K562 (cell line): ENCODE data around the gene RARG.

Experiments used
- ARID1B ChIP-seq: fragments of 450-650 bp; IDR thresholded peaks from 2 replicates; pipeline ENCODE4 v1.6.1; 2016; ENCODE audit warnings: antibody characterized with exemption, mild to moderate bottlenecking, inconsistent platforms
- BRF2 ChIP-seq: IDR thresholded peaks from 3 replicates; pipeline ENCODE4 v1.6.1; 2011; ENCODE audit warnings: borderline replicate concordance, mild to moderate bottlenecking; ENCODE audit not compliant: insufficient read length, insufficient read depth
- CTCF ChIP-seq, 3 experiments: IDR thresholded peaks in 2 of 3; conservative IDR thresholded peaks in 1 of 3; 2 replicates each; pipeline ENCODE4 v1.5.1; 2011 to 2012; ENCODE audit warnings: low read length in 3 of 3, mild to moderate bottlenecking in 3 of 3, control low read depth in 2 of 3, improper control_type of control experiment in 1 of 3, inconsistent platforms in 1 of 3, low read depth in 1 of 3, mixed read lengths in 1 of 3, moderate library complexity in 1 of 3; ENCODE audit not compliant: insufficient read depth in 2 of 3
- EP300 ChIP-seq: IDR thresholded peaks from 2 replicates; pipeline ENCODE4 v1.6.1; 2012; ENCODE audit warnings: low read length, improper control_type of control experiment
- JUN ChIP-seq, 2 experiments: sonication (generic) in 1 of 2; formaldehyde crosslinking in 1 of 2; IDR thresholded peaks; 2 replicates each; pipeline versions ENCODE4 v1.6.1 to v1.8.0; 2012 to 2022; ENCODE audit warnings: borderline replicate concordance in 2 of 2, mild to moderate bottlenecking in 2 of 2, improper control_type of control experiment in 1 of 2, low read depth in 1 of 2, low read length in 1 of 2, missing genetic modification reagents in 1 of 2
- JUNB ChIP-seq: fragments of 450-650 bp; formaldehyde crosslinking; conservative IDR thresholded peaks from 2 replicates; pipeline ENCODE4 v1.4.0; 2020; ENCODE audit warnings: mild to moderate bottlenecking
- LEF1 ChIP-seq: fragments of 450-650 bp; IDR thresholded peaks from 2 replicates; pipeline ENCODE4 v1.6.1; 2016; ENCODE audit warnings: mild to moderate bottlenecking
- MEF2D ChIP-seq: conservative IDR thresholded peaks from 2 replicates; pipeline ENCODE4 v1.6.1; 2016; ENCODE audit warnings: low read depth, missing genetic modification characterization, missing compliant biosample characterization
- NR3C1 ChIP-seq: sonication (generic); formaldehyde crosslinking; IDR thresholded peaks from 2 replicates; pipeline ENCODE4 v1.8.1; 2022; ENCODE audit warnings: missing genetic modification reagents
- PYGO2 ChIP-seq: fragments of 450-650 bp; IDR thresholded peaks from 2 replicates; pipeline ENCODE4 v1.6.1; 2016; ENCODE audit warnings: mild to moderate bottlenecking, missing genetic modification characterization, moderate library complexity, missing compliant biosample characterization
- RREB1 ChIP-seq: fragments of 250-450 bp; sonication (Bioruptor Pico); IDR thresholded peaks from 2 replicates; pipeline ENCODE4 v1.4.0; 2020
- TAF1 ChIP-seq: IDR thresholded peaks from 2 replicates; pipeline ENCODE4 v1.6.1; 2011; ENCODE audit warnings: mild to moderate bottlenecking, low read length, moderate library complexity; ENCODE audit not compliant: insufficient read depth, control insufficient read depth, severe bottlenecking; ENCODE audit errors: extremely low read depth
- ZNF263 ChIP-seq: sonication (generic); formaldehyde crosslinking; IDR thresholded peaks from 2 replicates; pipeline ENCODE4 v1.8.0; 2022; ENCODE audit warnings: mild to moderate bottlenecking, missing genetic modification reagents, borderline replicate concordance

GRCh38 chr12:53220694-53221202, 11.3 kb downstream of the RARG start:
- TF ChIP-seq BRF2 (no peak), MEF2D (tag) (no peak), RREB1 (no peak), JUN (IDR thresholded peaks at IDR 0.05; ENCODE audit: borderline replicate concordance, low read depth, low read length) (no peak), JUN (CRISPR knock-in tag; IDR thresholded peaks at IDR 0.05; ENCODE audit: borderline replicate concordance) (no peak), LEF1 (no peak), ARID1B (no peak), CTCF (IDR thresholded peaks at IDR 0.05 in 2 of 3, conservative IDR thresholded peaks at IDR 0.05 in 1 of 3; ENCODE audit: insufficient read depth in 2 of 3, low read depth in 1 of 3, low read length in 3 of 3) (no peak), PYGO2 (tag) (no peak), ZNF263 (CRISPR knock-in tag) (no peak), EP300 (no peak), JUNB (CRISPR knock-in tag) (no peak), TAF1 (no peak), NR3C1 (CRISPR knock-in tag) (no peak)
